PC-3 (cell line): ENCODE measurements around the gene UMAD1.

Experiments used
- CTCF ChIP-seq: fragments of 300-600 bp; sonication (generic); conservative IDR thresholded peaks from 2 replicates; pipeline ENCODE4 v1.5.1; 2017; ENCODE audit warnings: antibody characterized with exemption, low read depth, mild to moderate bottlenecking, low read length
- EZH2 ChIP-seq: fragments of 300-600 bp; sonication (generic); IDR thresholded peaks from one replicate; pipeline ENCODE4 v1.6.1; 2017; ENCODE audit warnings: antibody characterized with exemption, mild to moderate bottlenecking, low read length; ENCODE audit not compliant: unreplicated experiment
- EZH2phosphoT487 ChIP-seq: fragments of 300-600 bp; sonication (generic); IDR thresholded peaks from 2 replicates; pipeline ENCODE4 v1.6.1; 2018; ENCODE audit warnings: mild to moderate bottlenecking, antibody characterized with exemption, low read length, borderline replicate concordance

GRCh38 chr7:7829667-7830066 lies 189.1 kb downstream of the UMAD1 start:
- TF ChIP-seq CTCF = no peak
- TF ChIP-seq EZH2phosphoT487 = no peak
- no peak for TF ChIP-seq EZH2
